ENCODE measurements around the gene ANO4.

DNA sequence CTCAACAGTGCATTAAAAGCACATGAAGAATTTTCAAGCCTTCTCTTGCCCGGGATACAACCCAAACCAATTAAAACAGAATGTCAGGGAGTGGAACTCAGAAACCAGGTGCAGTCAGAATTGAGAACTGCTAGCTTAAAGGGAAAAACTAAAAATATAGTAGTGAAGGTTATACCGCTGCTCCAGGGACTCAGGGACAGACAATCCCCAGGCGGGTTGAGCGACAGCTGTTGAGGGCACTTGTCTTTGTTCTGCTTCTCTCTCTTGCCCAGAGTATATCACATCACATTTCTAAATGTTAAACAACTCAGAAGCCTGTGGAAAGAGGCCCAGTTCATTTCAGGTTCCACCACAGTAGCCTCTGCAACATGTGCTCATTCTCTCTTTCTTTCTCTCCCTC, 322.3 kb downstream of the ANO4 start:
- no peak for TF ChIP-seq POLR2A (IDR thresholded peaks at IDR 0.05; ENCODE audit: extremely low read depth, insufficient read length)
- TF ChIP-seq, protein P1, sequence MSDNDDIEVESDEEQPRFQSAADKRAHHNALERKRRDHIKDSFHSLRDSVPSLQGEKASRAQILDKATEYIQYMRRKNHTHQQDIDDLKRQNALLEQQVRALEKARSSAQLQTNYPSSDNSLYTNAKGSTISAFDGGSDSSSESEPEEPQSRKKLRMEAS (IDR thresholded peaks at IDR 0.05; ENCODE audit: low read depth, low read length), result no peak

Measured in NB4 (cell line).